ENCODE data around the gene CCNB1.

- TF ChIP-seq CTCF (IDR thresholded peaks at IDR 0.05) (no peak), POLR2AphosphoS5 (IDR thresholded peaks at IDR 0.05) (no peak), POLR2A (IDR thresholded peaks at IDR 0.05) (no peak), EP300 (IDR thresholded peaks at IDR 0.05) (no peak)
Measured at GRCh38 chr5:69189162-69190086, 22.5 kb downstream of the CCNB1 start, which contains the start of gene CENPH.
